ENCODE data around the gene D2HGDH.

DNA sequence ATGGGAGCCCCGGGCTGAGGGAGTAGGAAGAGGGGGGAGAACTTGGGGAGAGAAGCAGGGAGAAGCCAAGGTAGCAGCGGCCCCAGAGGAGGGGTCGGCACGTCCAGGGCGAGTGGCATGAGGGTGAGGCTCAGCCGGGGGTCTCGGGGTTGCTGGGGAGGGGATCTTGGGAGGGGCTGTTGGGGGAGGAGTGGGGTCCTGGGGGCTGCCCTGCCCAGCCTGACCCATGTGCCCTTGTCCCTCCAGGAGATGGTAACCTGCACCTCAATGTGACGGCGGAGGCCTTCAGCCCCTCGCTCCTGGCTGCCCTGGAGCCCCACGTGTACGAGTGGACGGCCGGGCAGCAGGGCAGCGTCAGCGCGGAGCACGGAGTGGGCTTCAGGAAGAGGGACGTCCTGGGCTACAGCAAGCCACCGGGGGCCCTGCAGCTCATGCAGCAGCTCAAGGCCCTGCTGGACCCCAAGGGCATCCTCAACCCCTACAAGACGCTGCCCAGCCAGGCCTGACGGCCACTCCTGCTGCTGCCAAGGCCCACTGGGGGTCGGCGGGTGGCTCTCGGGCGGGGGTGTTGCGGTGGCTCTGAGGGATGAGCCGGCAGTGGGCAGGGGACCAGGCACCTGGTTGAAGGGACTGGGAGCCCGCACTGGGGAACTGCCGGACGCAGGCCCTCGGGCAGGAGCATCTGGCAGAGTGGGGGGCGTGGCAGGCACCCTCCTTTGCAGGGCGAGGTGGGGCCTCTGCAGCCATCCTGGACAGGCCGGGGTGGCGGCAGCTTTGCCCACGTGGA, 33.2 kb downstream of the D2HGDH start:
- TF ChIP-seq, protein P1, sequence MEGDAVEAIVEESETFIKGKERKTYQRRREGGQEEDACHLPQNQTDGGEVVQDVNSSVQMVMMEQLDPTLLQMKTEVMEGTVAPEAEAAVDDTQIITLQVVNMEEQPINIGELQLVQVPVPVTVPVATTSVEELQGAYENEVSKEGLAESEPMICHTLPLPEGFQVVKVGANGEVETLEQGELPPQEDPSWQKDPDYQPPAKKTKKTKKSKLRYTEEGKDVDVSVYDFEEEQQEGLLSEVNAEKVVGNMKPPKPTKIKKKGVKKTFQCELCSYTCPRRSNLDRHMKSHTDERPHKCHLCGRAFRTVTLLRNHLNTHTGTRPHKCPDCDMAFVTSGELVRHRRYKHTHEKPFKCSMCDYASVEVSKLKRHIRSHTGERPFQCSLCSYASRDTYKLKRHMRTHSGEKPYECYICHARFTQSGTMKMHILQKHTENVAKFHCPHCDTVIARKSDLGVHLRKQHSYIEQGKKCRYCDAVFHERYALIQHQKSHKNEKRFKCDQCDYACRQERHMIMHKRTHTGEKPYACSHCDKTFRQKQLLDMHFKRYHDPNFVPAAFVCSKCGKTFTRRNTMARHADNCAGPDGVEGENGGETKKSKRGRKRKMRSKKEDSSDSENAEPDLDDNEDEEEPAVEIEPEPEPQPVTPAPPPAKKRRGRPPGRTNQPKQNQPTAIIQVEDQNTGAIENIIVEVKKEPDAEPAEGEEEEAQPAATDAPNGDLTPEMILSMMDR (IDR thresholded peaks at IDR 0.05) = no peak
- no peak for TF ChIP-seq POLR2A (IDR thresholded peaks at IDR 0.05)
- no peak for TF ChIP-seq EP300 (IDR thresholded peaks at IDR 0.05)
